ENCODE data around the gene OTX1.

The OTX1 gene

DNA sequence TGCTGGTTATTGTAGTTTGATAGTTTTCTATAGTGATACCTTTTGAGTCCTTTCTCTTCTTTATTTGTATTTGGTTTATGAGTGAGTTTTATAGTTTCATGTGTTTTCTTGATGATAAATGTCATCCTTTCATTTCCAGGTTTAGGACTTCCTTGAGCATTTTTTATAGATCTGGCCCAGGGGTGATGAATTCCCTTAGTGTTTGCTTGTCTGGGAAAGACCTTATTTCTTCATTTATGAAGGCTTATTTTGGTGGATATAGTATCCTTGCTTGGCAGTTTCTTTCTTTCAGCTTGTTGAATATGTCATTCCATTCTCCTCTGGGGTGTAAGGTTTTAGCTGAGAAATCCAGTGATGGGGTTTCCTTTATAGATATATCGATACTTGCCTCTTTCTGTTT is 53.9 kb downstream of the OTX1 start:
- no peak for FAIRE-seq
- no peak for DNase-seq (ENCODE audit: insufficient read length, low spot score)
